Osteocyte (in vitro differentiated cells): Measurements from ENCODE around the gene ZNF324B. TPM values are rescaled to one million over a fixed set of nuclear protein-coding genes. Genes with fewer than 3 reads are reported as not detected.

Experiments used
- DNase-seq: peaks from one replicate; pipeline ENCODE4 v3.0.0; 2021; ENCODE audit warnings: mixed read lengths; ENCODE audit not compliant: unreplicated experiment; ENCODE audit errors: extremely low spot score
- H3K27ac Mint-ChIP-seq: one replicate; pipeline ENCODE4 v1.8.0; 2021; ENCODE audit warnings: mild to moderate bottlenecking, mixed read lengths; ENCODE audit not compliant: unreplicated experiment
- H3K27me3 Mint-ChIP-seq: one replicate; pipeline ENCODE4 v1.8.0; 2021; ENCODE audit warnings: mixed read lengths; ENCODE audit not compliant: unreplicated experiment
- H3K36me3 Mint-ChIP-seq: one replicate; pipeline ENCODE4 v1.8.0; 2021; ENCODE audit warnings: mixed read lengths; ENCODE audit not compliant: unreplicated experiment
- H3K4me1 Mint-ChIP-seq: one replicate; pipeline ENCODE4 v1.8.0; 2021; ENCODE audit warnings: mixed read lengths; ENCODE audit not compliant: unreplicated experiment
- H3K4me3 Mint-ChIP-seq: one replicate; pipeline ENCODE4 v1.8.0; 2021; ENCODE audit warnings: mild to moderate bottlenecking, moderate library complexity, mixed read lengths; ENCODE audit not compliant: unreplicated experiment
- H3K9me3 Mint-ChIP-seq: one replicate; pipeline ENCODE4 v1.8.0; 2021; ENCODE audit warnings: mixed read lengths; ENCODE audit not compliant: unreplicated experiment
- CTCF ChIP-seq: fragments of 200-600 bp; sonication (generic); IDR thresholded peaks from 2 replicates; pipeline ENCODE4 v1.5.0; 2021; ENCODE audit warnings: antibody characterized with exemption, mild to moderate bottlenecking, moderate library complexity
- total RNA-seq: library from RNA; stranded (reverse); gene quantifications from 2 replicates; pipeline ENCODE4 v1.2.1, GENCODE V29; 2021

Gene ZNF324B
- total RNA-seq, 1 donor from 2014 or later: 7.4 TPM

DNA sequence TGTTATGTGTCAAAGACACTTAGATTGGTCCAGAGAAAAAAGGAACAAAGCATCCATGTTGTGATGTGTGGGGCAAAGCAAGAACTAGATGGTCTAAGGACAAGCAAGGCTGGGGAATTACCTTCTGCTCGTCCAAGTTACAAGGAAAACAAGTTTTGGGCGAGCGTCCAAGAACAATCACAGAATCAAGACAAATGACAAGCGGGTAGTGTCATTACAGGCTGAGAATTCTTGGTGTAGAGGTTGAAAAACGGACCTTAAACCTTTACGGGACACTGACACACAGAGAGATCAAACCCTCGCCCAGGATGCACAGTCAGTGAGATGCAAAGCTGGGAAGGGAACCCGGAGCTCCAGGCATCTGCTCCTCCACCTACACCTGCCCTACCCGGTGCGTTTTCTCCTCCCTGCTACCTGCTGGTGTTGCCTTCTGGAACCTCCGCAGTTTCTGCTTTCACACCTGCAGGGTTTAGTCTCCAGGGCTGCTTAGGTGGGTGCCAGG lies 515 bp upstream of the ZNF324B start:
- Mint-ChIP-seq H3K9me3 (no peaks in the 10 kb centered on the region), H3K27me3 (peaks cover 6% of the 10 kb centered on the region), H3K4me1 (peaks cover 19% of the 10 kb centered on the region), H3K27ac (peak overlapping the region; percentile 73), H3K4me3 (peak overlapping the region; percentile 83), H3K36me3 (no peaks in the 10 kb centered on the region)
- TF ChIP-seq CTCF: no peak
- no peak for DNase-seq

- Mint-ChIP-seq H3K4me1 (peaks cover 19% of the 10 kb centered on the region), H3K4me3 (no peak overlapping the region), H3K9me3 (no peaks in the 10 kb centered on the region), H3K36me3 (peaks cover 7% of the 10 kb centered on the region), H3K27me3 (peaks cover 2% of the 10 kb centered on the region), H3K27ac (no peak overlapping the region)
- no peak for TF ChIP-seq CTCF
- no peak for DNase-seq
Observed at GRCh38 chr19:58453743-58454142, 2.3 kb downstream of the ZNF324B start.

DNA sequence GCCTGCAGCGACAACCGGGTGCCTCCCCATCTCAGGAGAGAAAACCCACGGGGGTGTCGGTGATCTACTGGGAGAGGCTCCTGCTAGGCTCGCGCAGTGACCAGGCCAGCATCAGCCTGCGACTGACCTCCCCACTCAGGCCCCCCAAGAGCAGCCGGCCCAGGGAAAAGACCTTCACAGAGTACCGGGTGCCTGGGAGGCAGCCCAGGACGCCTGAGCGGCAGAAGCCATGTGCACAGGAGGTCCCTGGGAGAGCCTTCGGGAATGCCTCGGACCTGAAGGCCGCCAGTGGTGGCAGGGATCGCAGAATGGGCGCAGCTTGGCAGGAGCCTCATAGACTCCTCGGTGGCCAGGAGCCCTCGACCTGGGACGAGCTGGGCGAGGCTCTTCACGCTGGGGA lies 3.9 kb downstream of the ZNF324B start:
- peaks cover 19% of the 10 kb centered on the region for H3K4me1 Mint-ChIP-seq
- no peaks in the 10 kb centered on the region for H3K9me3 Mint-ChIP-seq
- no peak for TF ChIP-seq CTCF
- H3K27me3 Mint-ChIP-seq: peaks cover 2% of the 10 kb centered on the region
- DNase-seq: no peak
- peaks cover 10% of the 10 kb centered on the region for H3K36me3 Mint-ChIP-seq
- no peak overlapping the region for H3K4me3 Mint-ChIP-seq
- H3K27ac Mint-ChIP-seq: no peak overlapping the region

- no peaks in the 10 kb centered on the region for H3K9me3 Mint-ChIP-seq
- H3K36me3 Mint-ChIP-seq: peaks cover 10% of the 10 kb centered on the region
- no peak overlapping the region for H3K27ac Mint-ChIP-seq
- H3K4me3 Mint-ChIP-seq: no peak overlapping the region
- H3K27me3 Mint-ChIP-seq: peaks cover 1% of the 10 kb centered on the region
- DNase-seq: no peak
- H3K4me1 Mint-ChIP-seq: peaks cover 11% of the 10 kb centered on the region
- TF ChIP-seq CTCF: no peak
Observed at GRCh38 chr19:58456111-58456510, 4.7 kb downstream of the ZNF324B start.

GRCh38 chr19:58460039-58460438 lies 8.6 kb downstream of the ZNF324B start:
- DNase-seq: no peak
- TF ChIP-seq CTCF: no peak
- Mint-ChIP-seq H3K4me3 (no peak overlapping the region), H3K27ac (no peak overlapping the region), H3K36me3 (peaks cover 10% of the 10 kb centered on the region), H3K27me3 (no peaks in the 10 kb centered on the region), H3K9me3 (no peaks in the 10 kb centered on the region), H3K4me1 (no peaks in the 10 kb centered on the region)
